HL-60 (cell line): ENCODE measurements around the gene PYROXD2.

Experiments
- GABPA ChIP-seq: IDR thresholded peaks from 2 replicates; pipeline ENCODE4 v1.6.1; 2012; ENCODE audit warnings: low read depth
- TF ChIP-seq, protein P1 (sequence below): IDR thresholded peaks from 2 replicates; pipeline ENCODE4 v1.6.1; 2012; ENCODE audit warnings: low read depth; ENCODE audit not compliant: insufficient replicate concordance
- TF ChIP-seq, protein P2 (sequence below): IDR thresholded peaks from one replicate; pipeline ENCODE4 v1.5.1; 2011; ENCODE audit warnings: low read length, control low read depth, inconsistent platforms; ENCODE audit not compliant: insufficient read depth

DNA sequence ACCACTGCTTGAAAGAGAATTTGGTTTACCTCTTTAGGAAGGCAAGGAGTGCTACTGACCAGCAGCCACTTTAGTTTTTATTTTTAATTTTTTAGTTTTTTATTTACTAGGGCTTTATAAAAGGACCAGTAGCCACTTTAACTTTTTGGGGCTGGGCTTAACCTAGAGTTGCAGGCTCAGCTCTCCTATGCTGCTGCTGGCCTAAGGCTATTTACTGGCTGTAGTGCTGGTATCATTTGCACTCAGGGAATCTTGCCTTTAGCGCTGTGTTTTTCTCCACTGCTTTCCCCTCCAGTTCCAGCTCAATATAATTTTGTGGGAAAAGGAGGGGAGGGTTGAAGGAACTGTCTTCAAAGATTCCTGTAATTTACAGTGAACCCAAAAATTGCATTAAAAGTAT, 18.4 kb upstream of the PYROXD2 start:
- TF ChIP-seq, protein P1, sequence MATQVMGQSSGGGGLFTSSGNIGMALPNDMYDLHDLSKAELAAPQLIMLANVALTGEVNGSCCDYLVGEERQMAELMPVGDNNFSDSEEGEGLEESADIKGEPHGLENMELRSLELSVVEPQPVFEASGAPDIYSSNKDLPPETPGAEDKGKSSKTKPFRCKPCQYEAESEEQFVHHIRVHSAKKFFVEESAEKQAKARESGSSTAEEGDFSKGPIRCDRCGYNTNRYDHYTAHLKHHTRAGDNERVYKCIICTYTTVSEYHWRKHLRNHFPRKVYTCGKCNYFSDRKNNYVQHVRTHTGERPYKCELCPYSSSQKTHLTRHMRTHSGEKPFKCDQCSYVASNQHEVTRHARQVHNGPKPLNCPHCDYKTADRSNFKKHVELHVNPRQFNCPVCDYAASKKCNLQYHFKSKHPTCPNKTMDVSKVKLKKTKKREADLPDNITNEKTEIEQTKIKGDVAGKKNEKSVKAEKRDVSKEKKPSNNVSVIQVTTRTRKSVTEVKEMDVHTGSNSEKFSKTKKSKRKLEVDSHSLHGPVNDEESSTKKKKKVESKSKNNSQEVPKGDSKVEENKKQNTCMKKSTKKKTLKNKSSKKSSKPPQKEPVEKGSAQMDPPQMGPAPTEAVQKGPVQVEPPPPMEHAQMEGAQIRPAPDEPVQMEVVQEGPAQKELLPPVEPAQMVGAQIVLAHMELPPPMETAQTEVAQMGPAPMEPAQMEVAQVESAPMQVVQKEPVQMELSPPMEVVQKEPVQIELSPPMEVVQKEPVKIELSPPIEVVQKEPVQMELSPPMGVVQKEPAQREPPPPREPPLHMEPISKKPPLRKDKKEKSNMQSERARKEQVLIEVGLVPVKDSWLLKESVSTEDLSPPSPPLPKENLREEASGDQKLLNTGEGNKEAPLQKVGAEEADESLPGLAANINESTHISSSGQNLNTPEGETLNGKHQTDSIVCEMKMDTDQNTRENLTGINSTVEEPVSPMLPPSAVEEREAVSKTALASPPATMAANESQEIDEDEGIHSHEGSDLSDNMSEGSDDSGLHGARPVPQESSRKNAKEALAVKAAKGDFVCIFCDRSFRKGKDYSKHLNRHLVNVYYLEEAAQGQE = no peak
- TF ChIP-seq GABPA = no peak
- TF ChIP-seq, protein P2, sequence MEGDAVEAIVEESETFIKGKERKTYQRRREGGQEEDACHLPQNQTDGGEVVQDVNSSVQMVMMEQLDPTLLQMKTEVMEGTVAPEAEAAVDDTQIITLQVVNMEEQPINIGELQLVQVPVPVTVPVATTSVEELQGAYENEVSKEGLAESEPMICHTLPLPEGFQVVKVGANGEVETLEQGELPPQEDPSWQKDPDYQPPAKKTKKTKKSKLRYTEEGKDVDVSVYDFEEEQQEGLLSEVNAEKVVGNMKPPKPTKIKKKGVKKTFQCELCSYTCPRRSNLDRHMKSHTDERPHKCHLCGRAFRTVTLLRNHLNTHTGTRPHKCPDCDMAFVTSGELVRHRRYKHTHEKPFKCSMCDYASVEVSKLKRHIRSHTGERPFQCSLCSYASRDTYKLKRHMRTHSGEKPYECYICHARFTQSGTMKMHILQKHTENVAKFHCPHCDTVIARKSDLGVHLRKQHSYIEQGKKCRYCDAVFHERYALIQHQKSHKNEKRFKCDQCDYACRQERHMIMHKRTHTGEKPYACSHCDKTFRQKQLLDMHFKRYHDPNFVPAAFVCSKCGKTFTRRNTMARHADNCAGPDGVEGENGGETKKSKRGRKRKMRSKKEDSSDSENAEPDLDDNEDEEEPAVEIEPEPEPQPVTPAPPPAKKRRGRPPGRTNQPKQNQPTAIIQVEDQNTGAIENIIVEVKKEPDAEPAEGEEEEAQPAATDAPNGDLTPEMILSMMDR = no peak
